Cardiac muscle cell (in vitro differentiated cells and primary cell): Measurements from ENCODE around the gene SLC12A5. TPM values are rescaled to one million over a fixed set of nuclear protein-coding genes. Genes with fewer than 3 reads are reported as not detected.

Source experiments
- DNase-seq, 2 donors: peaks; one replicate each; pipeline versions ENCODE4 v3.0.0 to v3.0.0-alpha.2; 2010 to 2017; ENCODE audit warnings: low read depth in 1 of 2, low spot score in 1 of 2
- H3K27ac ChIP-seq: fragments of 200-600 bp; sonication (generic); 2 replicates; pipeline ENCODE4 v1.5.1; 2016
- H3K27me3 ChIP-seq: fragments of 200-600 bp; sonication (generic); 2 replicates; pipeline ENCODE4 v1.6.0; 2016; ENCODE audit warnings: control low read depth
- H3K36me3 ChIP-seq: fragments of 200-600 bp; sonication (generic); 2 replicates; pipeline ENCODE4 v1.5.1; 2016; ENCODE audit warnings: control low read depth
- H3K4me1 ChIP-seq: fragments of 200-600 bp; sonication (generic); 2 replicates; pipeline ENCODE4 v1.8.1; 2017; ENCODE audit warnings: low read depth, mild to moderate bottlenecking, mixed run types
- H3K4me3 ChIP-seq: fragments of 200-600 bp; sonication (generic); 2 replicates; pipeline ENCODE4 v1.5.1; 2016; ENCODE audit warnings: mild to moderate bottlenecking
- H3K9me3 ChIP-seq: fragments of 200-600 bp; sonication (generic); 2 replicates; pipeline ENCODE4 v1.5.1; 2017; ENCODE audit warnings: low read depth, mild to moderate bottlenecking, control low read depth
- polyA plus RNA-seq: library from polyadenylated mRNA; unstranded; fragments of >200 nt; fragmentation: Nextera tagmentation; extraction: Ambion mirVana; gene quantifications from 2 replicates; pipeline ENCODE4 v1.2.1, GENCODE V29; 2016
- total RNA-seq: library from RNA; depleted of rRNA; stranded (reverse); fragments of >200 nt; gene quantifications from 2 replicates; pipeline ENCODE4 v1.2.3, GENCODE V29; 2016
- TF ChIP-seq, protein P1 (sequence below): IDR thresholded peaks from 2 replicates; pipeline ENCODE4 v1.5.1; 2012; ENCODE audit warnings: low read depth, mild to moderate bottlenecking, low read length

Gene SLC12A5
- total and polyA plus RNA-seq, 2 experiments from 2014 or later: 8.3 to 27.9 TPM

DNA sequence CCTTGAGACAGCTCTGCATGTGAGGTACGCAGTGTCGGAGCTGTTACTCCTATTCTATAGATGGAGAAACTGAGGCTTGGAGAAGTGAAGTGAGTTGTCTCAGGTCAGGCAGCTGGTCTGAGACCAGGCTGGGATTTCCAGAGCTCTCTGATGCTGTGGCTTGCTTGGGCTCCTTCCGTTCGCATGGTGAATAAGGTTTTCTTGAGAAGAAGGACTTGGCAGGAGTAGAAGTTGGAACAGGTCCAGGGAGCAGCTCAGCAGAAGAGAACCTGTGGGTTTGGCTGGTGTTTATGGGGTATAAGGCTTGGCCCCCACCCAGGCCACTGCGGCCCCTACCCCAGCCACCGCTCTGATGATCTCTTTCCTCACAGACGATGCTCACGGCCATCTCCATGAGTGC, 7.4 kb downstream of the SLC12A5 start:
- H3K27ac ChIP-seq: no peak overlapping the region
- H3K4me1 ChIP-seq: no peaks in the 10 kb centered on the region
- no peaks in the 10 kb centered on the region for H3K9me3 ChIP-seq
- H3K36me3 ChIP-seq: no peaks in the 10 kb centered on the region
- H3K4me3 ChIP-seq: no peak overlapping the region
- TF ChIP-seq, protein P1, sequence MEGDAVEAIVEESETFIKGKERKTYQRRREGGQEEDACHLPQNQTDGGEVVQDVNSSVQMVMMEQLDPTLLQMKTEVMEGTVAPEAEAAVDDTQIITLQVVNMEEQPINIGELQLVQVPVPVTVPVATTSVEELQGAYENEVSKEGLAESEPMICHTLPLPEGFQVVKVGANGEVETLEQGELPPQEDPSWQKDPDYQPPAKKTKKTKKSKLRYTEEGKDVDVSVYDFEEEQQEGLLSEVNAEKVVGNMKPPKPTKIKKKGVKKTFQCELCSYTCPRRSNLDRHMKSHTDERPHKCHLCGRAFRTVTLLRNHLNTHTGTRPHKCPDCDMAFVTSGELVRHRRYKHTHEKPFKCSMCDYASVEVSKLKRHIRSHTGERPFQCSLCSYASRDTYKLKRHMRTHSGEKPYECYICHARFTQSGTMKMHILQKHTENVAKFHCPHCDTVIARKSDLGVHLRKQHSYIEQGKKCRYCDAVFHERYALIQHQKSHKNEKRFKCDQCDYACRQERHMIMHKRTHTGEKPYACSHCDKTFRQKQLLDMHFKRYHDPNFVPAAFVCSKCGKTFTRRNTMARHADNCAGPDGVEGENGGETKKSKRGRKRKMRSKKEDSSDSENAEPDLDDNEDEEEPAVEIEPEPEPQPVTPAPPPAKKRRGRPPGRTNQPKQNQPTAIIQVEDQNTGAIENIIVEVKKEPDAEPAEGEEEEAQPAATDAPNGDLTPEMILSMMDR: no peak
- peaks cover 83% of the 10 kb centered on the region for H3K27me3 ChIP-seq
- no peak for DNase-seq

DNA sequence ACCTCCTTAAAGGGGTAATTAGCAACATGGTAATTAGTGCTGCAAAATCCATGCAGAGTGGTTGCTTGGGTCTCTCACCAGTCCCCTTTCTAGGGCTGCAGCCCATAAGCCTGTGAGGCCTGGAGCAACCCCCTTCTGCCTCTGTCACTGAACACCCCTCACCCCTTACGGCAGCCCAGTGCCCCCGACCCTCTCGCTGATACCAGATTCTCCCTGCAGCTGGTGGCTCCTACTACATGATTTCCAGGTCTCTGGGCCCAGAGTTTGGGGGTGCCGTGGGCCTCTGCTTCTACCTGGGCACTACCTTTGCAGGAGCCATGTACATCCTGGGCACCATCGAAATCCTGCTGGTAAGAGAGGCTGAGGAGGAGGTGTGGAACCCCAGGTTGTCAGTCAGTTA, 8.0 kb downstream of the SLC12A5 start:
- no peak overlapping the region for H3K27ac ChIP-seq
- TF ChIP-seq, protein P1: no peak
- DNase-seq: no peak
- no peak overlapping the region for H3K4me3 ChIP-seq
- H3K36me3 ChIP-seq: no peaks in the 10 kb centered on the region
- peaks cover 78% of the 10 kb centered on the region for H3K27me3 ChIP-seq
- H3K4me1 ChIP-seq: no peaks in the 10 kb centered on the region
- H3K9me3 ChIP-seq: no peaks in the 10 kb centered on the region

DNA sequence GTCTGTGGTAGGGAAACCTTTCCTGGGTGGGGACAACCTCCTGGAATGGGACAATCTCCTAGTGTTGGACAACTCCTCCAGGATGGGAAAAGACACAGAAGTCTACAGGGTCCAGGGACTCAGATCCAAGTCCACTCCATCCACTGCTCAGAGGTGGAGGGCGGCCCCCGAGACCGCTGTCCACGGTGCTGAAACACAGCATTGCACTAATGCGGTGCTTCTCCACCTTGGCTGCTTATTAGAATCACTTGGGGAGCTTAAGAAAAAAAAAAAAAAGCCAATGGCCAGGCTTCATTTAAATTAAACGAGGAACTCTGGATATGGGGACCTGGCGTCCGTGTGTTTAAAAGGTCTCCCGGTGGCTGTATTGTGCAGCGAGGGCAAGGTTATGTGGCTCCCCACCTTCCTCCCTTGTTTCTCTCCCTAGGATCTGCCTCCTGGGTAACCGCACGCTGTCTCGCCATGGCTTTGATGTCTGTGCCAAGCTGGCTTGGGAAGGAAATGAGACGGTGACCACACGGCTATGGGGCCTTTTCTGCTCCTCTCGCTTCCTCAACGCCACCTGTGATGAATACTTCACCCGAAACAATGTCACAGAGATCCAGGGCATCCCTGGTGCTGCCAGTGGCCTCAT, 12.0 kb downstream of the SLC12A5 start:
- Histone ChIP-seq H3K27ac (no peak overlapping the region), H3K27me3 (peaks cover 50% of the 10 kb centered on the region)
- DNase-seq: peak; percentile 61 to 88

DNA sequence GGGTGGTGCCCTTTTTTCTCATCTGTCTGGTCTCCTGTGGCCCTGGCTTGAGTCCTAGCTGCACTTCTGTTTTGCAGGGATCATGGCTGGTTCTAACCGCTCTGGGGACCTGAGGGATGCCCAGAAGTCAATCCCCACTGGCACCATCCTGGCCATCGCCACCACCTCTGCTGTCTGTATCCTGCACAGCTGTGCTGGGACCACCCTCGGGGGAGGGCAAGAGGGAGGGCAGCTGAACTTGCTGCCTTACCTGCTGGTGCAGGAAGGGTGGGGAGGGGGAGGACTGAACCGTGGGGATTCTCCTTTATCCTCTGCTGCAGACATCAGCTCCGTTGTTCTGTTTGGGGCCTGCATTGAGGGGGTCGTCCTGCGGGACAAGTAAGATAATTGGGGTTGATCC, 14.5 kb downstream of the SLC12A5 start:
- Histone ChIP-seq H3K27ac (no peak overlapping the region), H3K4me1 (no peaks in the 10 kb centered on the region), H3K4me3 (no peak overlapping the region), H3K27me3 (peaks cover 41% of the 10 kb centered on the region), H3K9me3 (no peaks in the 10 kb centered on the region), H3K36me3 (no peaks in the 10 kb centered on the region)
- DNase-seq: no peak
- TF ChIP-seq, protein P1: no peak

More for the DNA sequence above, 12.0 kb downstream of the SLC12A5 start:
- Histone ChIP-seq H3K9me3 (no peaks in the 10 kb centered on the region), H3K36me3 (no peaks in the 10 kb centered on the region), H3K4me3 (no peak overlapping the region), H3K4me1 (no peaks in the 10 kb centered on the region)
- TF ChIP-seq, protein P1: no peak

DNA sequence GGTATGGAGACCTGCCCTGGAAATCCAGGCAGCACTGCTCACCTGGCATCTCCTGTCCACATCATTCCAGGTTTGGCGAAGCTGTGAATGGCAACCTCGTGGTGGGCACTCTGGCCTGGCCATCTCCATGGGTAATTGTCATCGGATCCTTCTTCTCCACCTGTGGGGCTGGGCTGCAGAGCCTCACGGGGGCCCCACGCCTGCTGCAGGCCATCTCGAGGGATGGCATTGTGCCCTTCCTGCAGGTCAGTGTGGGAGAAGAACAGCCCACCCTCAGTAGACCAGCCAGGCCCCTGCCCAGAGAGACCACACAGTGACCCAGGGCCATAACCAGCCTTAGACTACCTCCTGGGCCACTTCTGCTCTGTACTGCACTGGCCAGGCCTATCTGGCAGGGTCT, 15.9 kb downstream of the SLC12A5 start:
- H3K27me3 ChIP-seq: peaks cover 42% of the 10 kb centered on the region
- no peak for DNase-seq
- TF ChIP-seq, protein P1: no peak
- H3K9me3 ChIP-seq: no peaks in the 10 kb centered on the region
- H3K4me1 ChIP-seq: no peaks in the 10 kb centered on the region
- no peak overlapping the region for H3K27ac ChIP-seq
- H3K36me3 ChIP-seq: no peaks in the 10 kb centered on the region
- no peak overlapping the region for H3K4me3 ChIP-seq
